CD4-positive, CD25-positive, alpha-beta regulatory T cell (primary cell): Measurements from ENCODE around the gene AKR1C1. TPM values are rescaled to one million over a fixed set of nuclear protein-coding genes. Genes with fewer than 3 reads are reported as not detected.
"Not testable (repeated sequence)": the region's sequence is repeated elsewhere in the genome, so short reads cannot be mapped to it uniquely, and the experiment has no call there.

Experiments used
- ATAC-seq, 2 donors: fragments of 150-1000 bp; cut with Tn5 transposase; one replicate each; pipeline ENCODE4 v1.10.0; 2021; ENCODE audit warnings: low read depth in 2 of 2, moderate number of reproducible peaks in 2 of 2, moderate library complexity in 1 of 2
- DNase-seq, 3 donors: peaks; one replicate each; pipeline versions ENCODE4 v3.0.0 to v3.0.0-alpha.2; 2012 to 2022; ENCODE audit warnings: mixed read lengths in 1 of 3
- H3K27ac ChIP-seq: one replicate; pipeline ENCODE4 v1.7.0; 2013; ENCODE audit warnings: mild to moderate bottlenecking, low read length; ENCODE audit not compliant: insufficient read depth, poor library complexity, severe bottlenecking
- H3K27me3 ChIP-seq: one replicate; pipeline ENCODE4 v1.7.0; 2013; ENCODE audit warnings: low read length; ENCODE audit not compliant: control insufficient read depth, insufficient read depth
- H3K36me3 ChIP-seq: one replicate; pipeline ENCODE4 v1.7.0; 2013; ENCODE audit warnings: mild to moderate bottlenecking, low read length, moderate library complexity; ENCODE audit not compliant: control insufficient read depth, insufficient read depth
- H3K4me1 ChIP-seq: 2 replicates; pipeline ENCODE4 v1.7.0; 2013; ENCODE audit warnings: mild to moderate bottlenecking, low read length; ENCODE audit not compliant: insufficient read depth, control insufficient read depth, poor library complexity, severe bottlenecking
- H3K4me3 ChIP-seq: one replicate; pipeline ENCODE4 v1.7.0; 2013; ENCODE audit warnings: low read depth, mild to moderate bottlenecking, low read length, moderate library complexity
- H3K9me3 ChIP-seq, 2 experiments: 1 replicate in 1 of 2; 2 replicates in 1 of 2; pipeline ENCODE4 v1.7.0; 2013; ENCODE audit warnings: low read length in 2 of 2, mild to moderate bottlenecking in 1 of 2, moderate library complexity in 1 of 2; ENCODE audit not compliant: control insufficient read depth in 2 of 2
- H3K27ac Mint-ChIP-seq, 3 donors: one replicate each; pipeline ENCODE4 v1.8.0; 2020 to 2022; ENCODE audit warnings: mild to moderate bottlenecking in 3 of 3, mixed read lengths in 3 of 3, moderate library complexity in 2 of 3
- H3K27me3 Mint-ChIP-seq: one replicate; pipeline ENCODE4 v1.8.0; 2022; ENCODE audit warnings: mild to moderate bottlenecking, mixed read lengths
- H3K36me3 Mint-ChIP-seq: one replicate; pipeline ENCODE4 v1.8.0; 2020; ENCODE audit warnings: mixed read lengths
- H3K4me1 Mint-ChIP-seq, 4 donors: one replicate each; pipeline ENCODE4 v1.8.0; 2020 to 2022; ENCODE audit warnings: mixed read lengths in 4 of 4, mild to moderate bottlenecking in 1 of 4
- H3K4me3 Mint-ChIP-seq, 4 donors: one replicate each; pipeline ENCODE4 v1.8.0; 2020 to 2022; ENCODE audit warnings: mild to moderate bottlenecking in 4 of 4, mixed read lengths in 4 of 4, moderate library complexity in 3 of 4
- H3K9me3 Mint-ChIP-seq, 7 donors: one replicate each; pipeline ENCODE4 v1.8.0; 2020 to 2022; ENCODE audit warnings: mixed read lengths in 7 of 7, mild to moderate bottlenecking in 3 of 7, moderate library complexity in 2 of 7
- polyA plus RNA-seq, 4 donors: library from polyadenylated mRNA; unstranded; fragments of 300-500 nt; fragmentation: Illumina TruSeq; gene quantifications; one replicate each; pipeline ENCODE4 v1.2.3, GENCODE V29; 2021
- total RNA-seq: library from RNA; stranded (reverse); gene quantifications from one replicate; pipeline ENCODE4 v1.2.3, GENCODE V29; 2022

Gene AKR1C1
- total and polyA plus RNA-seq, 5 donors from 2014 or later = 0.14 to 1.5 (median 0.82) TPM; not detected in 1

DNA sequence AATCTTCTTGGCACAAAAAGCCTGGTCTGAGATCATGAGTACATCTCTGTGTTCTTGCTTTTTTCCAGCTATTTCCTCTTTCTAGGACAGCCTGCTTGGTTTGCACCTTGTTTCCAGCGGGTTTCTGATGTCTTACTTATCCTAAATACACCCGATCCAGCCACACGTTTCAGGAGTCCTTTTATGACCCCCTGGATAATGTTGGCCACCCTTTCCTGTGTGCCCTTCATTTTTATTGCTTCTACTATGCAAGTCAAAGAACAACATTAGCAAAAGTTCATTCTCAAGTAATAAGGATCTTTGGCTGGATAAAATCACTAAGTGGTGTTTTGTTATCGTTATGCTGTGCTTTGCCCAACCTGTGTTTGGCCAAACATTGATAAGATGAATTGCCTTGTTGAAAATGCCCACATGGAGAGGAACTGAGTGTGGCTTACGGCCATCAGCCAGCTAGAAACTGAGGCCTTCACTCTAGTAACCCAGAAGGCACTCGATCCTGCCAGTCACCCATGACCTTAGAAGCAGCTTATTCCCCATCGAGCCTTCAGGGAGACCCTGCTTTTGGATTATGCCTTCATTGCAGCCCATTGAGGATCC lies 28.7 kb upstream of the AKR1C1 start:
- no peak overlapping the region for H3K27ac Mint-ChIP-seq
- Histone ChIP-seq H3K4me3 (no peak overlapping the region), H3K27ac (no peak overlapping the region), H3K36me3 (no peaks in the 10 kb centered on the region), H3K27me3 (peaks cover 3% of the 10 kb centered on the region), H3K9me3 (no peaks in the 10 kb centered on the region), H3K4me1 (no peaks in the 10 kb centered on the region)
- H3K27me3 Mint-ChIP-seq = no peaks in the 10 kb centered on the region
- DNase-seq (no peak), ATAC-seq (no peak)
- no peaks in the 10 kb centered on the region for H3K4me1 Mint-ChIP-seq
- H3K36me3 Mint-ChIP-seq = peaks cover 4% of the 10 kb centered on the region
- H3K9me3 Mint-ChIP-seq = no peaks in the 10 kb centered on the region
- H3K4me3 Mint-ChIP-seq = no peak overlapping the region

DNA sequence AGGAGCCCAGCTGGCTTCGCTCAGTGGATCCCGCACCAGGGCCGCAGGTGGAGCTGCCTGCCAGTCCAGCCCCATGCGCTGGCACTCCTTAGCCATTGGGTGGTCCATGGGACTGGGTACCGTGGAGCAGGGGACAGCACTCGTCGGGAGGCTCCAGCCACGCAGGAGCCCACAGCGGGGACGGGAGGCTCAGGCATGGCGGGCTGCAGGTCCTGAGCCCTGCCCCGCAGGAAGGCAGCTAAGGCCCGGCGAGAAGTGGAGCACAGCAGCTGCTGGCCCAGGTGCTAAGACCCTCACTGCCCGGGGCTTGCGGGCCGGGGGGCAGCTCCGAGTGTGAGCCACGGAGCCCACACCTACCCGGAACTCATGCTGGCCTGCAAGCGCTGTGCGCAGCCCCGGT lies 25.9 kb upstream of the AKR1C1 start:
- no peak for ATAC-seq
- H3K9me3 ChIP-seq = no peaks in the 10 kb centered on the region
- Mint-ChIP-seq H3K27ac (no peak overlapping the region), H3K4me3 (no peak overlapping the region), H3K27me3 (no peaks in the 10 kb centered on the region), H3K4me1 (no peaks in the 10 kb centered on the region), H3K9me3 (no peaks in the 10 kb centered on the region), H3K36me3 (peaks cover 4% of the 10 kb centered on the region)
- H3K36me3 ChIP-seq = no peaks in the 10 kb centered on the region
- no peak overlapping the region for H3K4me3 ChIP-seq
- DNase-seq = no peak
- H3K4me1 ChIP-seq = no peaks in the 10 kb centered on the region
- H3K27ac ChIP-seq = no peak overlapping the region
- H3K27me3 ChIP-seq = peaks cover 3% of the 10 kb centered on the region

DNA sequence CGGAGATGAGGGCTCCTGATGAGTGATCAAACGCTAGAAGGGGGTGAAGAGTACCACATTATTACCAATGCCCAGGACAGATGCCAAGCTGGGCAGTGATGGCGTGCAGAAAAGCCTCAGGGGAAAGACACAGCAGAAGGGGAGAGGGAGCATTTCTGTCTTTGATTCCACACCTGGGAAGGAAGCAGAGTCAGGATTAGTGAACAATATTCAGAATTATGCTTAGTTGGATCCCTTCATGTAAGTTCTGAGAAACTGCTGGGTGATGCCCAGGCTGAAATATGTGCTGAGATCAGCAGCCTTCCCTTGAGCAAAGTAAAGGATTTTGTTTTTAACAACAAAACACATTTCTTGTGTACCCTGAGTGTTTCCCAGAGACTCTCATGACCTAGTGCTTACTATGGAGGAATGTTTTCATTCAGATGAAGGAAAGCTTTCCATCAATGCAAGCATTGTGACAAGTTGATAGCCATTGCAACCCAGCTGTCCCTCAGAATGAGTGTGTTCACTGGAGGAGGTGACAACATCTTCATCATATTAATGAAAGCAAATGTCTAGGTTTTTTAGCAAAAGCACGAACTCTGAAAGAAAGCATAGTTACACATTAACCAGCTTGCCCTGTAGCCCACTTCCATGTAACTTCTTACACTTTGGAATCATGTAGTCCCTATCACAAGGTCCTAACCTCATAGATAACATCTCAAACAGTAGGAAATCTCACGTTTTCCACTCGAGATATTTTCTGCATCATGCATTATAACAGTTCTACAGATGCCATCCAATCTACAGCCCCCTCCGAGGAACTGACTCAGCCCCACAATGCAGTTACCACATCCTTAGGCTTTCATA lies 23.8 kb upstream of the AKR1C1 start:
- Mint-ChIP-seq H3K27ac (no peak overlapping the region), H3K9me3 (no peaks in the 10 kb centered on the region), H3K36me3 (peaks cover 4% of the 10 kb centered on the region), H3K4me1 (no peaks in the 10 kb centered on the region), H3K27me3 (peaks cover 4% of the 10 kb centered on the region), H3K4me3 (no peak overlapping the region)
- H3K27me3 ChIP-seq = peaks cover 3% of the 10 kb centered on the region
- DNase-seq (no peak), ATAC-seq (no peak)
- no peak overlapping the region for H3K27ac ChIP-seq
- H3K36me3 ChIP-seq = no peaks in the 10 kb centered on the region
- no peak overlapping the region for H3K4me3 ChIP-seq
- no peaks in the 10 kb centered on the region for H3K4me1 ChIP-seq
- no peaks in the 10 kb centered on the region for H3K9me3 ChIP-seq

DNA sequence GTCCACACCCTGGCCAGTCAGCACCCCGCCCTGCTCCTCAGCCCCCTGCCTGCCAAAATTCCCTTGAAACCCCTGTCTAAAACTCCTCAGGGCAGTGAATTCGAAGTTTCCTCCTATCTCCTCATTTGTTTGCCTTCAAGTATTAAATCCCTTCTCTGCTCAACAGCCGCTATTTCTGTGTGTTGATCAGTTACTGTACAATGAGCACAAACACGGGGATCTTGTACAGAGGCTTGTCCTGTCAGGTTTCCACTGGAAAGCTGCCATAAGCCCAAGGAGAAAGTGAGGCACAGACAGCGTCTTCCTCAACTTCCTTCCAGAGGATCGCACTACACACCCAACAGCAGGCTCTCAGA lies 23.2 kb upstream of the AKR1C1 start:
- H3K27ac ChIP-seq, ATAC-seq, H3K9me3 ChIP-seq, H3K36me3 ChIP-seq, H3K9me3 Mint-ChIP-seq, H3K4me3 ChIP-seq, DNase-seq, H3K27ac Mint-ChIP-seq, H3K4me1 Mint-ChIP-seq, H3K27me3 ChIP-seq, H3K4me3 Mint-ChIP-seq, H3K36me3 Mint-ChIP-seq, H3K4me1 ChIP-seq, H3K27me3 Mint-ChIP-seq: not testable (repeated sequence)

DNA sequence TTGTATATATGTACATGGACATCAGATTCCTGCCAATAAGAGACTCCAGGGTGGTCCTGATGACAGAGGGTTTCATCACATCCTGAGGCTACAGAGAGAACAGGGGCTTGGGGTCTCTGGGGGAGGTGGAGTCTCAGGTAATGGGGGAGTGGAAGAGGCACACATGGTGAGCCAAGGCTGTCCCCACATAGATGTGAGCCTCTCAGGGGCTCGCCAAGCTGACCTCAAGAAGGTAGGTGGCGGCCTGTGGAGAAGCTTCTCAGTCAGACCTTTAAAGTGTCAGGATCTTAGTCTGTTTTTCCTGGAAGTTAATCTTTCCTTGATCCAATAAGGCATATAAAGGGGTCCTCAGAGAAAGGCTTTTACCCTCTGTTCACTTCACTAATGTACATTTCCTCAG lies 22.3 kb upstream of the AKR1C1 start:
- DNase-seq, H3K27ac Mint-ChIP-seq, H3K4me1 ChIP-seq, H3K27me3 ChIP-seq, H3K4me3 Mint-ChIP-seq, H3K9me3 ChIP-seq, H3K4me3 ChIP-seq, ATAC-seq, H3K27ac ChIP-seq, H3K27me3 Mint-ChIP-seq, H3K36me3 Mint-ChIP-seq, H3K36me3 ChIP-seq, H3K9me3 Mint-ChIP-seq, H3K4me1 Mint-ChIP-seq: not testable (repeated sequence)

DNA sequence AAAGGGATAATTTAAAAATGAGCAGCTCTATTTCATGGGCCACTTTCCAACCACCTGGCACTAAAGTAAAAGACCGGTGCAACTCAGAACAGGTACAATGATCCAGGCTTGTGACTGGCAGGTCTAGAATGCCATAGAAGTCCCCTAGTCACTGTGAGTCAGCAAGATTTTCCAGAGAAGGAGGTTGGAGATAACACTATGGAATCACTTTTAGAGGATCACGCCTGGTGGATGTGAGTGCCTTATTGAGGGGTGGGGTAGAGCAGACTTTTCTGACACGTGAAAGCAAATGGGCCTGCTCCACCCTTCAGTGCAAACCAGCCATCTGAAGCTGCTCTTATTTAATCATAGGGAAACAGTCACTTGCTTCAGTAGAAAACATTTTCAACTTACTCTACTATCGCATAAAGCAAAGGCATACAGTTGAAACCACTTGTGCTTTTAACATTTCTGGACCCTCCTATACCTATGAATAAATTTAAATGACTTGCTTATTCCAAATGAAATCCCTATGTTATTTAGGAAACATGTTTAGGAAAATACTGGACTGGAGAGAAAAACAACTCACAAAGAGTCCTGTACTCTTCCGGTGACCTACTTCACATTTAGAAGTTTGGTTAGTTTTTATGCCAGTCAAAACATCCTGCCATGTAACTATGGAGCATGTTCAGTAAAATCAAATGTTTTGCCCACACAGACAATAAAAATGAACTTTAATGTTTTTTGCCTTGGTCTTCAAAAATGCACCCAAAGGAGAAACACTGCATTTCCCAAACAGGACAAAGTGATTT lies 21.5 kb upstream of the AKR1C1 start:
- Mint-ChIP-seq H3K4me1 (no peaks in the 10 kb centered on the region), H3K9me3 (no peaks in the 10 kb centered on the region), H3K4me3 (no peak overlapping the region), H3K27ac (no peak overlapping the region), H3K27me3 (peaks cover 4% of the 10 kb centered on the region), H3K36me3 (no peaks in the 10 kb centered on the region)
- Histone ChIP-seq H3K27ac (no peak overlapping the region), H3K36me3 (no peaks in the 10 kb centered on the region), H3K27me3 (no peaks in the 10 kb centered on the region), H3K4me1 (no peaks in the 10 kb centered on the region), H3K4me3 (no peak overlapping the region), H3K9me3 (no peaks in the 10 kb centered on the region)
- ATAC-seq (no peak), DNase-seq (no peak)

DNA sequence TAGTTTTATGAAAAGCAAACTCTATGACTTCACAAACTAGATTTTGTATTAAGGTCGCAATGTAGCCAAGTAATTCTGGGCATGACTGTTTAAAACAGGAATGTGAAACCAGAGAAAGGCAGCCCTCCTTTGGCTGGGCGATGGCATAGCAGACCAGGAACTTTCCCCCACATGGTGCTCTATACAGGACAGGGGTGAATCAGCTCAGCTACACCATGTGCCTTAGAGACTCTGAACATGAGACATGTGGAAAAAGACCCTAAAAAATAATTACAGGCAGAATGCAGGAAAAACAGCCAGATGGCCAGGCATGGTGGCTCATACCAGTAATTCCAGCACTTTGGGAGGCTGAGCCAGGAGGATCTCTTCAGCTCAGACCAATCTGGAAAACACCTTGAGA lies 20.3 kb upstream of the AKR1C1 start:
- not testable (repeated sequence) for H3K9me3 ChIP-seq, H3K4me1 Mint-ChIP-seq, H3K36me3 ChIP-seq, H3K9me3 Mint-ChIP-seq, H3K4me3 ChIP-seq, H3K27ac Mint-ChIP-seq, H3K36me3 Mint-ChIP-seq, H3K27me3 ChIP-seq, H3K4me1 ChIP-seq, H3K27ac ChIP-seq, DNase-seq, ATAC-seq, H3K4me3 Mint-ChIP-seq, H3K27me3 Mint-ChIP-seq
